ENCODE data around the gene CAMK4.

DNA sequence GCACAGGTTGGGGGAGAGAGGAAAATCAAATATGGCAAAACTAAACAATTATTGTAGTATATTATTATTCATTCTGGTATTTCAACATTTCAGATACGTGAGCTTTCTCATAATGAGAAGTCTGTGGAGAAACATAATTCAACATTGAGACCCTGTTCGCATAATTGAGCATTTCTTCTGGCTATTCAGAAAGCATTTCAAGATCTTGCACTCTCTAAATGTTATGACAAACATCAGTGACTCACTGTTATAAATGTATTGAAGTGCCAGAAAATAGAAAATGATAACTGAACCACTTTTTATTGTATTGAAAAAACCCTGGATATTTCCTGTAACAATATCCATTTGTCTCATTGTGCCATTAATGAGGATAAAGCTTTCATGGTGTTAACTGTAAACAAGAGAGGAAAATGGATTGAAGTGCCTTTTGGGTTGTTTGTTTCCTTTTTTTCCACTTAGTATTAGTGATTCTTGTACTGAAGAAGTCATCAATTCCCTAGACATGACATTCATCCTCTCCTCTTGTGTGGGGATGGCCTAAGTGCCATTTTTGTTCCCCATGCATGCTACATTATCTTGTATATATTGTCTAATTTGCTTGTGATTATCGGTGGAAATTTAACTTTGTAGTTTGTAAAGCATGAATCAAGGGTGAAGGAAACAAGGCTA lies 124.6 kb downstream of the CAMK4 start:
- TF ChIP-seq EP300 (IDR thresholded peaks at IDR 0.05; ENCODE audit: low read depth), result no peak
- TF ChIP-seq POLR2A (IDR thresholded peaks at IDR 0.05), result no peak
- TF ChIP-seq POLR2AphosphoS5 (IDR thresholded peaks at IDR 0.05), result no peak

Data from transverse colon (tissue), 3 donors.